HG02938 (cell line): ENCODE measurements around the gene GPR35.

Experiments
- ATAC-seq: cut with Tn5 transposase; IDR thresholded peaks from one replicate; pipeline ENCODE4 v1.9.1; 2021; ENCODE audit warnings: mild to moderate bottlenecking, moderate library complexity; ENCODE audit not compliant: unreplicated experiment

The GPR35 gene

GRCh38 chr2:240637116-240637900 is 12.0 kb downstream of the GPR35 start:
- ATAC-seq = no peak

- no peak for ATAC-seq
Observed at GRCh38 chr2:240637901-240638345, 12.6 kb downstream of the GPR35 start.

- no peak for ATAC-seq
Observed at GRCh38 chr2:240638512-240639160, 13.4 kb downstream of the GPR35 start.

GRCh38 chr2:240639566-240639965 is 14.3 kb downstream of the GPR35 start:
- no peak for ATAC-seq

GRCh38 chr2:240640939-240641338 is 15.7 kb downstream of the GPR35 start:
- no peak for ATAC-seq

GRCh38 chr2:240642061-240642805 is 17.0 kb downstream of the GPR35 start:
- ATAC-seq = no peak

GRCh38 chr2:240642806-240643092 is 17.5 kb downstream of the GPR35 start:
- no peak for ATAC-seq

GRCh38 chr2:240643093-240643810 is 18.0 kb downstream of the GPR35 start:
- ATAC-seq = no peak

GRCh38 chr2:240643811-240644150 is 18.5 kb downstream of the GPR35 start:
- ATAC-seq = no peak

- no peak for ATAC-seq
Observed at GRCh38 chr2:240644171-240644651, 18.9 kb downstream of the GPR35 start.

- no peak for ATAC-seq
Observed at GRCh38 chr2:240644859-240645301, 19.6 kb downstream of the GPR35 start.

GRCh38 chr2:240645346-240645745 is 20.1 kb downstream of the GPR35 start:
- no peak for ATAC-seq

- ATAC-seq = no peak
Observed at GRCh38 chr2:240645801-240646175, 20.5 kb downstream of the GPR35 start.

- no peak for ATAC-seq
Observed at GRCh38 chr2:240646176-240646899, 21.1 kb downstream of the GPR35 start.

GRCh38 chr2:240646900-240647502 is 21.7 kb downstream of the GPR35 start:
- ATAC-seq = no peak

- ATAC-seq = no peak
Observed at GRCh38 chr2:240647503-240648154, 22.3 kb downstream of the GPR35 start.

- ATAC-seq = no peak
Observed at GRCh38 chr2:240648155-240648649, 22.9 kb downstream of the GPR35 start.

- ATAC-seq = no peak
Observed at GRCh38 chr2:240648650-240649275, 23.5 kb downstream of the GPR35 start.

- ATAC-seq = no peak
Observed at GRCh38 chr2:240649331-240649730, 24.1 kb downstream of the GPR35 start.
